M059J (cell line): ENCODE results near the gene ARL16. TPM values are rescaled to one million over a fixed set of nuclear protein-coding genes. Genes with fewer than 3 reads are reported as not detected.

Experiments used
- DNase-seq: peaks from one replicate; pipeline ENCODE4 v3.0.0-alpha.2; 2012; ENCODE audit warnings: low read depth
- total RNA-seq: library from RNA; depleted of rRNA; stranded (reverse); fragments of >200 nt; shearing (Covaris generic); gene quantifications from 2 replicates; pipeline ENCODE4 v1.2.3, GENCODE V29; 2014

The ARL16 gene
- total RNA-seq, 1 experiment from 2014 or later = 36.0 TPM

- peak; percentile 50 for DNase-seq
Measured at GRCh38 chr17:81712468-81713003, 28.9 kb upstream of the ARL16 start.

- DNase-seq = peak; percentile 88
Measured at GRCh38 chr17:81711814-81712467, 28.3 kb upstream of the ARL16 start, which contains the start of gene SLC25A10. Gene SLC25A10, plus strand, starts transcription at chr17:81712284. Its CDS starts 143 bp downstream, at chr17:81712427.

GRCh38 chr17:81710514-81711308, 27.1 kb upstream of the ARL16 start:
- DNase-seq = no peak

- no peak for DNase-seq
Measured at GRCh38 chr17:81708739-81709185, 25.2 kb upstream of the ARL16 start.

GRCh38 chr17:81707725-81708646, 24.4 kb upstream of the ARL16 start:
- DNase-seq = no peak

- DNase-seq = no peak
Measured at GRCh38 chr17:81706757-81707624, 23.4 kb upstream of the ARL16 start.

GRCh38 chr17:81706232-81706611, 22.6 kb upstream of the ARL16 start:
- DNase-seq = no peak

- DNase-seq = no peak
Measured at GRCh38 chr17:81705518-81706231, 22.1 kb upstream of the ARL16 start.

- DNase-seq = no peak
Measured at GRCh38 chr17:81703747-81704654, 20.4 kb upstream of the ARL16 start.

GRCh38 chr17:81702934-81703746, 19.5 kb upstream of the ARL16 start, which contains the start of gene MRPL12:
Gene MRPL12, plus strand, starts transcription at chr17:81703367. Its CDS starts 135 bp downstream, at chr17:81703502.
- peak; percentile 91 for DNase-seq

- DNase-seq = no peak
Measured at GRCh38 chr17:81701288-81702071, 17.9 kb upstream of the ARL16 start.

- DNase-seq = no peak
Measured at GRCh38 chr17:81700353-81701287, 17.0 kb upstream of the ARL16 start.

GRCh38 chr17:81697261-81698044, 13.9 kb upstream of the ARL16 start:
- no peak for DNase-seq

GRCh38 chr17:81696218-81696941, 12.8 kb upstream of the ARL16 start:
- DNase-seq = no peak

GRCh38 chr17:81695801-81696200, 12.2 kb upstream of the ARL16 start:
- no peak for DNase-seq
